GM12892 (cell line): ENCODE results near the gene GLRX3.
"Not testable (repeated sequence)": the region's sequence is repeated elsewhere in the genome, so short reads cannot be mapped to it uniquely, and the experiment has no call there.

ENCODE experiments used
- DNase-seq: peaks from one replicate; pipeline ENCODE4 v3.0.0; 2011; ENCODE audit not compliant: insufficient read length
- FAIRE-seq: peaks from 2 replicates; lab custom pipeline; 2011; peaks lifted over from hg19 to GRCh38; lab: Jason Lieb, UNC
- POLR2A ChIP-seq: IDR thresholded peaks from 2 replicates; pipeline ENCODE4 v1.6.1; 2011; ENCODE audit warnings: low read depth, low read length, control low read depth
- POLR2AphosphoS5 ChIP-seq: IDR thresholded peaks from 2 replicates; pipeline ENCODE4 v1.6.1; 2011; ENCODE audit warnings: low read depth, low read length, control low read depth
- TAF1 ChIP-seq: IDR thresholded peaks from 2 replicates; pipeline ENCODE4 v1.6.1; 2011; ENCODE audit warnings: low read depth, mild to moderate bottlenecking, control low read depth, low read length, borderline replicate concordance

Gene GLRX3

DNA sequence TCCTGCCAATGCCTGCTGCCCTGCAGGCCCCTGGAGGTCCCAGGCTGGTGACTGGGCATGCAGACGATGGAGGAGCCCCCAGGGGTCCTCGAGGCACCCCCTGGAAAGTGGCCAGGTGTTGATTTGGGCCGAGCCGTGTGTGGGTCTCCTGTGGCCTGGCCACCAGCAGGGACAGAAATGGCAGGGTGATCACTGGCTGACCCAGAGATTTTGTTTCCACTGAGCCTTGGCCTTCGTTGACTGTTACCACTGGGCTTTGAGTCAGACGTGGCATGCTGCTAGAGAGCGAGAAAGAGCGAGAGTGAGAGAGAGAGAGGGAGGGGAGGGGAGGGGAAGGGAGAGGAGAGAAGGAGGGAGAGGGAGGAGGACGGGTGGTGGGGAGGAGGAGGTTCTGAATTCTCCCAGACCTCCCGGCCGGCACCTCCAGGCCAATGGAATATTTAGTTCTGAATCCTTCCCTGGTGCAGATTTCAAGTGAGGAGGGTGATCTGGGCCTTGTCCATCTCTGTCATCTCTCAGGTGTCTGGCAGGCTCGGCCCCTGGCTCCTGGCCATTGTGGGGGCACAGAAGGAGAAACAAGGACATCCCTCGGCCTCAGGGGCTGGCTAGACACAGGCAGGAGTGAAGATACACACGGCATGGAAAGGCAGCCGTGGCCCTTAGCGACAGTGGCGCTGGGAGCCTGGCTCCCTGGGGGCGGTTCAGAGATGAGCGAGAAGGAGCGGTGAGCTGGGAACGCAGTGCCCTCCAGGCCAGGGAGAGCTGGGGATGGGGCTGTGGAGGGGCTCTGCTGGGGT lies 58.2 kb downstream of the GLRX3 start:
- no peak for FAIRE-seq

DNA sequence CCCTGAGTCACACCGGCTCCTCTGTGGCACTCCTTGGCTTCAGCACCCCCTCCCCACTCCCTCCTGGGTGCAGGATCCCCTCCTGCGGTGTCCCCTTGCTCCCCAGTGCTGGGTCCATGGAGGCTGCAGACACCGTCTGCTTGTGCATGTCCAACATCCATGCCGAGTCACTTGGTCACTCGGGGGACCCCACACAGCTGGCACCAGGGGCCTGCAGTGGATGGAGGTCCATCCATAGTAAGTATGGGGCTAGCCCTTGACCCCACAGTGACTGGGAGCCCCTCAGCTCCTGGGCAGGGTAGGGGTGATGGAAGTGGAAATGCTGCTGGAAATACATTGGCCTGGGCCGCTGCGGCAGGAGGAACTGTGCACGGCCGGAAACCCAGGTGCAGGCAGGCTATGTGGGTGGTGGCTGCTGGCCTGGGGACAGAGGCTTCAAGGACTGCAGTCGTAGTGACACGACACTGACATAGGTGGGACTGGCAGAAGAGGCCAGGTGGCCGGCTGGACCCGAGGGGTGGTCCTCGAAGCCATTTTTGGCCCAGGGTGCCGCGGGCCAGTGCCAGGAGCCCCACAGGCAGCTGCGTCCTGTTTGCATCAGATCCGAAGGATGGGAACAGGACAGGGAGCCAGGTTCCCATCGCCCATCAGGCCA lies 58.9 kb downstream of the GLRX3 start:
- TF ChIP-seq TAF1 (no peak), POLR2A (no peak), POLR2AphosphoS5 (no peak)
- no peak for DNase-seq
- no peak for FAIRE-seq

More for the DNA sequence above, 58.2 kb downstream of the GLRX3 start:
- no peak for DNase-seq
- no peak for TF ChIP-seq POLR2AphosphoS5
- TF ChIP-seq TAF1 = no peak
- TF ChIP-seq POLR2A = no peak

DNA sequence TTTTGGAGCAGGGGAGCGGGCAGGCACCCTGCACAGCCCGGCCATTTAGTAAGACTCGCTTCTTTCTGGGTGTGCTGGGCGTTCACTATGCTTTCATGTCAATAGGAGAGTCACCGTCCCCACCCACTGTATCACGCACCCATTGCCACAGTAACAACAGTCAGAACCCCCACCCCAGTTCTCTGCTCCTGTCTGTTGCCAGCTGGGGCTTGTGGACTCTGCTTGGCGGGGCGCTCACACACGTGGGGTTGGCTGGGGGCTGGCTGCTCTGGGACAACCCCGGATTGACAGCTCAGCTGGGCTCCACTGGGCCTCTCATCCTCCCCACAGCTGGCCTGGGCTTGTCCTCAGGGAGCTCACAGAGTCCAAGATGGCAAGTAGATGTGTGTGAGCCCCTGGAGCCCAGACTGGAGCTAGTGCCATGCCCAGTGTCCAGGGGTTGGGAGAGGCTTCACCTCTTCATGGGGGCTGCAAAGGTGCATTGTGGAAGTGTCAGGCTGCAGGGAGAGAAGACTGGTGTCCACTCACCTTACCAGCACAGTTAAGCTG lies 59.6 kb downstream of the GLRX3 start:
- no peak for TF ChIP-seq POLR2AphosphoS5
- TF ChIP-seq POLR2A = no peak
- TF ChIP-seq TAF1 = no peak
- DNase-seq (no peak), FAIRE-seq (no peak)

DNA sequence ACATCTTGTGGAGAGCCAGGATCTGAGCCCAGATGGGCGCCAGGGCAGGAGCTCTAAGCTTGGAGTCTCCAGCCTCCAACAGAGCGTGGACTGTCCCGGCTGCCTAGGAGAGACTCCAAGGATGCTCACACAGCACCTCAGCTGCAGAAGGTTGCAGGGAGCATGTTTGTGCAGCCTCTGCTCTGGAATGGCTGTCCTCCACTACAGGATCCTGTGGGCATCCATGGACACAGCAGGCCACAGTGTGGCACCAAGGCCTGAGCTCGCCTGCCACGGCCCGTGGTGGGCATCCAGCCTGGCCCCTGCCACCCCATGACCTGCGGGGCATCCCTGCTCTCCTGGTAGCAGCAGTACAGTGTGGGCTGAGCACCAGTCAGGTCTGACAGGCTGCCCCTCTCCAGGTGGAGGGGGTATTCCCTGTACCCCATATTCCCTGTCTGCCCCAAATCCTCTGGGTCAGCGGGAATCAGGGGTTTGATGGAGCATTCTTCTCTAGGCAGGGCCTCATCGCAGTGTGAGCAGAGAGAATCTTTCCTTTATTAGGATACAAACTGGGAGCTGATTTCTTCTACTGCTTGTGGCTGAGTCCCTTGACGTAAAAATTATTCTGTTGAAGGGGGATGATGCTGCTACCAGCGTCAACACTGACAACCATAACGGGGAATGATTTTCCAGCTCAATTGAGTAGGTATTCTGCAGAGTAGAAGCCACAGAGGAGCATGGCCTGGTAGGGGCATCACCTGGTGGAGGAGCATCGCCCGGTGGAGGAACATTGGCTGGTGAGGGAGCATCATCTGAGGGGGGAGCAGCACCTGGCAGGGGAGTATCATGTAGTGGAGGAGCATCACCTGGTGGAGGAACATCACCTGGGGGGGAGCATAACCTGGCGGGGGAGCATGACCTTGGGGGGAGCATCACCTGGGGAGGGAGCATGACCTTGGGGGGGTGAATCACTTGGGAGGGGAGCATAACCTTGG lies 60.6 kb downstream of the GLRX3 start:
- DNase-seq (no peak), FAIRE-seq (no peak)
- TF ChIP-seq POLR2A (no peak), TAF1 (no peak), POLR2AphosphoS5 (no peak)

DNA sequence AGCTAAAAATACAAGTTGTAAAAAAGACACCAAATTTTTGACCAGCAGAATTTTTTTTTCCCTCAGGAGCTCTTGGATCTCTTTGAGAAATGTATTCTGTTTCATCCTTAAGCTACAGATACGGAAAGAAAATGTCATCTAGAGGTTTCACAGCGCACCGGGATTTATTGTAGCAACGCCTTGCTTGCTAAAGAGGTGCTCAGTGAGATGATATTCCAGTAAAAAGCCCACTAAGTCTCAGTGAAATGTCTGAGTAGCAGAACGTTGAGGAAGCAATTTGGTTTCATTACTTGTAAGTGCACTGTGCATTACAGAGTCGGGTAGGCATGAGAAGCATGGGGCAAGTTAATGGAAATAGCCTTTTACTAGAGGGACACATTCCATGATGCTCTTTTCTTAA lies 62.5 kb downstream of the GLRX3 start:
- TF ChIP-seq POLR2A (no peak), POLR2AphosphoS5 (no peak), TAF1 (no peak)
- no peak for DNase-seq
- FAIRE-seq = no peak

DNA sequence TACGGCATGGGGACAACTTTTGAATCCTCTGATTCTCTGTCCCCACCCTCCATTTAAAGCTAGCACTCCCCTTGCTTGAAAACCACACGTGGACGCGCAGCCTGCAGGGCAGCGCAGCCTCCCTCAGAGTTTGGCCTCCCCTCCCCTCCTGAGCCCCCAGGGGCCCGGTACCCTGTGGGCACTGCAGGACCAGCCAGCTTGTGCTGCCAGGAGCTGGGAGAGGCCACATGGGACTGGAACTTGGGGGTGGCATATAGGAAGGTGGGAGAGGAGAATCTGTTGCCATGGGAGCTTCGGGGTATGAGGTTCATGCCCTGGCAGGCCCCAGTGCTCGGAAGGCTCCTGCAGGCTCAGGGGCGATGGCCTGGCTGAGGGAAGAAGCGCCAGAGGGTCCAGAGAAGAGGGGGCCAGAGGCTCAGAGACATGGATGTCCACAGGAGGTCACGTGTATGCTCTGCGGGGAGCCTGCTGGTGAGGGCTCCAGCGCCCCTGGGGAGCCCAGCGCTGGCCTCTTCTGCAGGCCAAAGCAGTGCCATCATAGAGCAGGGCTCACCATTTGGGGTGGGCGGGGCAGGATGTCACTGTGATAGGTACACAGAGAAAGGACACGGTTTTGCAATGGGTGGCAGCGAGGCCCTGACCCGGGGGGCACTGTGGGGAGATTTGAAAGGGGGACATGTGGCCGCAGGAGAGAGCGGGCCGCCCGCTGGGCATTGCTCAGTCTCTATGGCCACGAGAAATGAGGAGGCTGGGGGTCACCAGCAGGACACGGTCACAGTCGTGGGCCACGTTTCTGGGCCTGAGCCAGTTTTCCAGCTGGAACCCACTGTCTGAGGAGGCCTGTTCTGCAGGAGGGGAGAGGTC lies 64.2 kb downstream of the GLRX3 start:
- TF ChIP-seq TAF1 (no peak), POLR2AphosphoS5 (no peak), POLR2A (no peak)
- FAIRE-seq = no peak
- no peak for DNase-seq

DNA sequence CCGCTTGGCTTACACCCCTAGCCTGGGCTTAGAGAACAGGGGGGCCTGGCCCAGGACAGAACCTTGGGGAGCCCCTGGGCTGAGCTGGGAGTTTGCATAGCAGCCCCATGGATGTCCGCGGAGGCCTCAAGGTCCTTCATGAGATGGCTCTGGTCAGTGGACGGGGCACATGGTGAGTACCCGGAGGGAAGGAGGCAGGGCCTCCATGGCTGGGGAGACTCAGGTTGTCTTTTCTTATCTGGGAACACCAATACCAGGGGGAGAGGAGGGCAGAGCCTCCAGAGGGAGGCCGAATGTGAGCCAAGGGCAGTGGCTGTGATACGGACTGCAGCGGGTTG lies 64.8 kb downstream of the GLRX3 start:
- DNase-seq (no peak), FAIRE-seq (no peak)

DNA sequence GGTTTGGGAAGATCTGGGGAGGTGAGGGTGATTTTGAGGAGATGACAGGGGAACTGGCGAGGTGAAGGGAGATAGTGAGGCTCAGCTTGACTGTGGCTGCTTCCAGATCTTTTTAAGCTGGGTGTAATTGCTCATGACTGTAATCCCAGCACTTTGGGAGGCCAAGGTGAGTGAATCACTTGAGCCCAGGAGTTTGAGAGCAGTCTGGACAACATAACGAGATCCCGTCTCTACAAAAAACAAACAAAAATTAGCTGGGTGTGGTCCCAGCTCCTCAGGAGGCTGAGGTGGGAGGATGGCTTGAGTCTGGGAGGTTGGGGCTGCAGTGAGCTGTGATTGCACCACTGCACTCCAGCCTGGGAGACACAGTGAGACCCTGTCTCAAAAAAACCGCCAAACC lies 66.0 kb downstream of the GLRX3 start:
- not testable (repeated sequence) for FAIRE-seq, DNase-seq

More for the DNA sequence above, 64.8 kb downstream of the GLRX3 start:
- TF ChIP-seq POLR2A (no peak), TAF1 (no peak)

DNA sequence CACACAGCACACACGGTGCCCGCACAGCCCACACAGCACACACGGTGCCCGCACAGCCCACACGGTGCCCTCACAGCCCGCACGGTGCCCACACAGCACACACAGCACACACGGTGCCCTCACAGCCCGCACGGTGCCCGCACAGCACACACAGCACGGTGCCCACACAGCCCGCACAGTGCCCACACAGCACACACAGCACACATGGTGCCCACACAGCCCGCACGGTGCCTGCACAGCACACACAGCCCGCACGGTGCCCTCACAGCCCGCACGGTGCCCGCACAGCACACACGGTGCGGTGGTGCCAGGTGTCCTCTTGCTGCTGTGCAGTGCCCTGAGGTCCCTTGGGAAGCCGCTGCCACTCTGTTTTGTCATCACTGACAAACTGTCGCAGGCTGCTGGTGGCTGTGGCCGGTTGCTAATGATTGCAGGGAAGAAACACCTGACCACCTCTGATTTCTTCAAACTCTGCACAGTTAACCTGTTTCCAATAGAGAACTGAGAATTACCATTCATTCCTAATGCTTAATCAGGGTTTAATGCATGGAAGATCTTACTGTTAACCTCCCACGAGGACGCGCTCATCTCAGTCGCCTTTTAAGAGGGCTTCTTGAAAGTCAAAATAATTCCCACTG lies 66.9 kb downstream of the GLRX3 start:
- TF ChIP-seq POLR2AphosphoS5 = no peak
- TF ChIP-seq TAF1 = no peak
- TF ChIP-seq POLR2A = no peak
- FAIRE-seq (no peak), DNase-seq (no peak)

DNA sequence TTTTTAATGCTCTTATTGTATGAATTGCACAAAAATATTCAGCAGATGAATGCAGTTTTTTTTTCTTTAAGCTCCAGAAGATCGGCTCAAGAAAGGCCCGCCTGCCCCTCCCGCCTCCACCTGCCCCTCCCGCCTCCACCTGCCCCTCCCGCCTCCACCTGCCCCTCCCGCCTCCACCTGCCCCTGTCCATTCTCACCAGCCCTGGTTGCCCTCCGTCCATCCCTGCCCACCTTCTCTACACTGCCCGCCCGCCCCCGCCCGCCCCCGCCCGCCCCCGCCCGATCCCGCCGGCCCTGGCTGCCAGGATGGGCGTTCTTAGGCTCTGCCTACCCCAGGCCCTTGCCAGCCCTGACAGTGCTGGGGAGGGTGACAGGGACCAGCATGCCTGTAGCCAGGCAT lies 67.4 kb downstream of the GLRX3 start:
- no peak for DNase-seq
- TF ChIP-seq POLR2AphosphoS5 (no peak), POLR2A (no peak), TAF1 (no peak)
- no peak for FAIRE-seq
